ENCODE results near the gene POLR1B.

POLR1B gene

GRCh38 chr2:112622528-112622849 is 80.2 kb downstream of the POLR1B start:
- H3K9me2 ChIP-seq (replicated peaks; ENCODE audit: insufficient read depth, low read length) = no peaks in the 10 kb centered on the region
- H3F3A ChIP-seq (ENCODE audit: insufficient read depth) = no peaks in the 10 kb centered on the region
- no peak overlapping the region for H3K27ac ChIP-seq (ENCODE audit: low read depth, low read length)
- TF ChIP-seq, protein P1, sequence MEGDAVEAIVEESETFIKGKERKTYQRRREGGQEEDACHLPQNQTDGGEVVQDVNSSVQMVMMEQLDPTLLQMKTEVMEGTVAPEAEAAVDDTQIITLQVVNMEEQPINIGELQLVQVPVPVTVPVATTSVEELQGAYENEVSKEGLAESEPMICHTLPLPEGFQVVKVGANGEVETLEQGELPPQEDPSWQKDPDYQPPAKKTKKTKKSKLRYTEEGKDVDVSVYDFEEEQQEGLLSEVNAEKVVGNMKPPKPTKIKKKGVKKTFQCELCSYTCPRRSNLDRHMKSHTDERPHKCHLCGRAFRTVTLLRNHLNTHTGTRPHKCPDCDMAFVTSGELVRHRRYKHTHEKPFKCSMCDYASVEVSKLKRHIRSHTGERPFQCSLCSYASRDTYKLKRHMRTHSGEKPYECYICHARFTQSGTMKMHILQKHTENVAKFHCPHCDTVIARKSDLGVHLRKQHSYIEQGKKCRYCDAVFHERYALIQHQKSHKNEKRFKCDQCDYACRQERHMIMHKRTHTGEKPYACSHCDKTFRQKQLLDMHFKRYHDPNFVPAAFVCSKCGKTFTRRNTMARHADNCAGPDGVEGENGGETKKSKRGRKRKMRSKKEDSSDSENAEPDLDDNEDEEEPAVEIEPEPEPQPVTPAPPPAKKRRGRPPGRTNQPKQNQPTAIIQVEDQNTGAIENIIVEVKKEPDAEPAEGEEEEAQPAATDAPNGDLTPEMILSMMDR (IDR thresholded peaks at IDR 0.05; ENCODE audit: insufficient read depth, low read length, poor library complexity, severe bottlenecking) = no peak
- no peak for TF ChIP-seq EZH2phosphoT487 (conservative IDR thresholded peaks at IDR 0.05; ENCODE audit: low read length)
- H4K20me1 ChIP-seq (ENCODE audit: low read depth, low read length) = no peaks in the 10 kb centered on the region
- H3K4me3 ChIP-seq (ENCODE audit: insufficient read depth, low read length, poor library complexity, severe bottlenecking) = no peak overlapping the region
- H3K36me3 ChIP-seq (ENCODE audit: low read length) = no peaks in the 10 kb centered on the region
- H3K9me3 ChIP-seq (ENCODE audit: insufficient read depth, low read length) = no peaks in the 10 kb centered on the region
- no peaks in the 10 kb centered on the region for H3K27me3 ChIP-seq (ENCODE audit: low read length)
- H3K9ac ChIP-seq (ENCODE audit: low read length) = no peak overlapping the region
- no peak overlapping the region for H3K4me2 ChIP-seq (ENCODE audit: low read depth, low read length, poor library complexity, severe bottlenecking)
- no peaks in the 10 kb centered on the region for H3K79me2 ChIP-seq (ENCODE audit: insufficient read depth, low read length)
- no peak overlapping the region for H2AFZ ChIP-seq (ENCODE audit: low read depth, low read length, severe bottlenecking)

DNA sequence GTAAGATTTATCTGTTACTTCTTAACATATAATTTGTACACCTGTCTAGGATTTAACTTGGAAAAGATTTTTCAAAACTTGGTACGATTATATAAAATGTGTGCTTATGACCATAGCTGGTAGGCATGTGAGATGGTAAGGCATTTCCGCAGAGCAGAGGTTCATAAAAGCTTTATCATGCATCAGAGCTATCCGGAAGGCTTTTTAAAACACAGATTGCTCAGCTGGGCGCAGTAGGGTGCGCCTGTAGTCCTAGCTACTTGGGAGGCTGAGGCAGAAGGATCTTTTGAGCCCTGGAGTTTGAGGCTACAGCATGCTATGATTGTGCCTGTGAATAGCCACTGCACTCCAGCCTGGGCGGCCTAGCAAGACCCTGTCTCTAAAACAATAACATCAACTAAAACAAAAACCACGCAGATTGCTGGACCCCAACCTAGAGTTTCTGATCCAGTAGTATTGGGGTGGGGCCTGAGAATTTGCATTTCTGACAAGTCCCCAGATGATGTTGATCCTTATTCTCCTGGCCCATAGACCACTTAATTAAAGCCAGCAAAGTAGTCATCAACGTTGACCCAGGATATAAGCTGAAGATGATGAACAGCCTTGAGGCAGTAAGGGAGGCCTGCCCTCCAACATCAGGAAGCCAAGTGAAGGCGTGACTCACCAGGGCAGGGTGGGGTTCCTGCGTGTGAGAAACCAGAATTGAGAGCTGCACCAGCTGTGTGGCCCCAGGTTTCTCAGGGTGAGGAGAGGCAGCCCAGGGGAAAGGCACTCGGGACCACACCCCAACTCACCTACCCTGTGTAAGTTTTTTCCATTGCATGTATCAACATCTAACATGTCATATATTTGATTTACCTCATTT is 81.9 kb downstream of the POLR1B start:
- H3F3A ChIP-seq (ENCODE audit: insufficient read depth) = no peaks in the 10 kb centered on the region
- no peak overlapping the region for H3K9ac ChIP-seq (ENCODE audit: low read length)
- H3K27me3 ChIP-seq (ENCODE audit: low read length) = no peaks in the 10 kb centered on the region
- no peaks in the 10 kb centered on the region for H3K79me2 ChIP-seq (ENCODE audit: insufficient read depth, low read length)
- H3K36me3 ChIP-seq (ENCODE audit: low read length) = no peaks in the 10 kb centered on the region
- TF ChIP-seq, protein P1 (IDR thresholded peaks at IDR 0.05; ENCODE audit: insufficient read depth, low read length, poor library complexity, severe bottlenecking) = no peak
- no peak for TF ChIP-seq EZH2phosphoT487 (conservative IDR thresholded peaks at IDR 0.05; ENCODE audit: low read length)
- no peaks in the 10 kb centered on the region for H3K9me2 ChIP-seq (replicated peaks; ENCODE audit: insufficient read depth, low read length)
- H4K20me1 ChIP-seq (ENCODE audit: low read depth, low read length) = no peaks in the 10 kb centered on the region
- H3K4me2 ChIP-seq (ENCODE audit: low read depth, low read length, poor library complexity, severe bottlenecking) = no peak overlapping the region
- no peak overlapping the region for H3K4me3 ChIP-seq (ENCODE audit: insufficient read depth, low read length, poor library complexity, severe bottlenecking)
- H3K9me3 ChIP-seq (ENCODE audit: insufficient read depth, low read length) = no peaks in the 10 kb centered on the region
- H2AFZ ChIP-seq (ENCODE audit: low read depth, low read length, severe bottlenecking) = no peak overlapping the region
- no peak overlapping the region for H3K27ac ChIP-seq (ENCODE audit: low read depth, low read length)

GRCh38 chr2:112625474-112626114 is 83.3 kb downstream of the POLR1B start:
- Histone ChIP-seq H3K9me3 (ENCODE audit: insufficient read depth, low read length) (no peaks in the 10 kb centered on the region), H4K20me1 (ENCODE audit: low read depth, low read length) (no peaks in the 10 kb centered on the region), H3K9me2 (replicated peaks; ENCODE audit: insufficient read depth, low read length) (no peaks in the 10 kb centered on the region), H3K4me3 (ENCODE audit: insufficient read depth, low read length, poor library complexity, severe bottlenecking) (no peak overlapping the region), H3K27ac (ENCODE audit: low read depth, low read length) (no peak overlapping the region), H3K79me2 (ENCODE audit: insufficient read depth, low read length) (no peaks in the 10 kb centered on the region), H3K27me3 (ENCODE audit: low read length) (no peaks in the 10 kb centered on the region), H3K36me3 (ENCODE audit: low read length) (no peaks in the 10 kb centered on the region), H3K4me2 (ENCODE audit: low read depth, low read length, poor library complexity, severe bottlenecking) (no peak overlapping the region), H2AFZ (ENCODE audit: low read depth, low read length, severe bottlenecking) (no peak overlapping the region), H3K9ac (ENCODE audit: low read length) (no peak overlapping the region), H3F3A (ENCODE audit: insufficient read depth) (no peaks in the 10 kb centered on the region)
- no peak for TF ChIP-seq EZH2phosphoT487 (conservative IDR thresholded peaks at IDR 0.05; ENCODE audit: low read length)
- TF ChIP-seq, protein P1 (IDR thresholded peaks at IDR 0.05; ENCODE audit: insufficient read depth, low read length, poor library complexity, severe bottlenecking) = no peak
